ENCODE measurements around the gene TMEM170B.

The TMEM170B gene

DNA sequence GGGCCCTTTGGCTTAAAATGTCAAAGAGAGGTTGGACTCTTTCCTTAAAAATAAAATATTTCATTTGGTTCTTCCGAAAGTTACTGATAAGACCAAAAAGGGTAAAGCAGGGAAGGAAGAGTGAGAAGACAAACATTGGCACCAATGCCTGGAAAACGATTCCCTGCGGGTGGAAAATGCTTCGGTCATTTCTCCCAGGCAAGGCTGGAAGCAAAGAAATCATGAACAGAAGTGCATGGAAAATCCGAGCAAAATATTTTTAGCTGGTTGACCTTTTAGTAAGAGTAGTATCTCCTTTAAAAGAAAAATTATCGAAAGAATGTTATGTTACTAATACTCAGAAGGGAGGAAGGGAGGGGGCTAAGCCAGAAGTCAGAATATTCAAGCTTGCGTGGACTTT, 62.7 kb downstream of the TMEM170B start:
- Histone ChIP-seq H3K9ac (ENCODE audit: low read length) (no peak overlapping the region), H2BK120ac (ENCODE audit: insufficient read depth, low read length, poor library complexity) (peak overlapping the region; percentile 85), H3K4ac (ENCODE audit: low read depth, low read length) (no peak overlapping the region), H3K9me3 (ENCODE audit: insufficient read depth, low read depth, low read length) (no peaks in the 10 kb centered on the region), H3K4me1 (ENCODE audit: control insufficient read depth in 1 of 2, insufficient read depth in 2 of 2, low read length in 2 of 2) (peaks cover 24 to 33% of the 10 kb centered on the region in 2 experiments), H2BK5ac (ENCODE audit: low read depth, low read length, poor library complexity) (peak overlapping the region; percentile 79), H3K79me1 (ENCODE audit: low read length) (peaks cover 35% of the 10 kb centered on the region), H3K4me2 (ENCODE audit: low read length) (no peak overlapping the region), H3K18ac (ENCODE audit: low read length) (no peak overlapping the region), H4K12ac (ENCODE audit: low read depth, low read length) (no peak overlapping the region), H3K36me3 (ENCODE audit: control insufficient read depth in 1 of 2, insufficient read depth in 2 of 2, low read length in 2 of 2) (no peaks in the 10 kb centered on the region), H3K23ac (ENCODE audit: low read length) (no peak overlapping the region), H3K4me3 (ENCODE audit: low read depth, low read length) (no peak overlapping the region), H3K27me3 (ENCODE audit: insufficient read depth, low read length) (no peaks in the 10 kb centered on the region), H4K91ac (ENCODE audit: low read depth, low read length) (peak overlapping the region; percentile 71), H3K79me2 (ENCODE audit: control insufficient read depth, insufficient read depth, low read length, poor library complexity) (peaks cover 2% of the 10 kb centered on the region), H3K27ac (ENCODE audit: low read depth, low read length) (no peak overlapping the region), H3K14ac (ENCODE audit: low read length) (peak overlapping the region; percentile 30), H2AFZ (ENCODE audit: insufficient read depth, low read length, poor library complexity) (no peak overlapping the region), H2AK5ac (ENCODE audit: low read length) (peak overlapping the region; percentile 43), H4K8ac (ENCODE audit: low read depth, low read length) (peak overlapping the region; percentile 8), H2BK12ac (ENCODE audit: low read length) (peak overlapping the region; percentile 34)
- no CpG with 5 or more reads among the region's 7 CpGs for WGBS (ENCODE audit: extremely low coverage, insufficient coverage, insufficient read length)
- no peak for DNase-seq

- no CpG with 5 or more reads among the region's 7 CpGs for WGBS (ENCODE audit: extremely low coverage, insufficient coverage, insufficient read length)
These were observed 64.4 kb downstream of the TMEM170B start for GRCh38 chr6:11601776-11602605.

GRCh38 chr6:11604215-11604614, 66.7 kb downstream of the TMEM170B start:
- Histone ChIP-seq H4K8ac (ENCODE audit: low read depth, low read length) (no peak overlapping the region), H2BK12ac (ENCODE audit: low read length) (peak overlapping the region; percentile 75), H3K36me3 (ENCODE audit: control insufficient read depth in 1 of 2, insufficient read depth in 2 of 2, low read length in 2 of 2) (no peaks in the 10 kb centered on the region), H3K79me2 (ENCODE audit: control insufficient read depth, insufficient read depth, low read length, poor library complexity) (peaks cover 2% of the 10 kb centered on the region), H3K4me1 (ENCODE audit: control insufficient read depth in 1 of 2, insufficient read depth in 2 of 2, low read length in 2 of 2) (peaks cover 24 to 32% of the 10 kb centered on the region in 2 experiments), H3K27me3 (ENCODE audit: insufficient read depth, low read length) (no peaks in the 10 kb centered on the region), H3K14ac (ENCODE audit: low read length) (peak overlapping the region; percentile 22), H3K4me2 (ENCODE audit: low read length) (no peak overlapping the region), H3K4me3 (ENCODE audit: low read depth, low read length) (no peak overlapping the region), H2AK5ac (ENCODE audit: low read length) (peak overlapping the region; percentile 87), H3K4ac (ENCODE audit: low read depth, low read length) (no peak overlapping the region), H2BK5ac (ENCODE audit: low read depth, low read length, poor library complexity) (peak overlapping the region; percentile 19), H3K23ac (ENCODE audit: low read length) (no peak overlapping the region), H3K79me1 (ENCODE audit: low read length) (peaks cover 40% of the 10 kb centered on the region), H4K12ac (ENCODE audit: low read depth, low read length) (no peak overlapping the region), H3K9ac (ENCODE audit: low read length) (peak overlapping the region; percentile 33), H3K27ac (ENCODE audit: low read depth, low read length) (no peak overlapping the region), H3K18ac (ENCODE audit: low read length) (no peak overlapping the region), H4K91ac (ENCODE audit: low read depth, low read length) (peak overlapping the region; percentile 51), H2AFZ (ENCODE audit: insufficient read depth, low read length, poor library complexity) (no peak overlapping the region), H2BK120ac (ENCODE audit: insufficient read depth, low read length, poor library complexity) (no peak overlapping the region), H3K9me3 (ENCODE audit: insufficient read depth, low read depth, low read length) (peaks cover 1% of the 10 kb centered on the region)
- DNase-seq, result no peak
- no CpG with 5 or more reads among the region's 3 CpGs for WGBS (ENCODE audit: extremely low coverage, insufficient coverage, insufficient read length)

More at GRCh38 chr6:11601776-11602605, 64.4 kb downstream of the TMEM170B start:
- Histone ChIP-seq H3K14ac (ENCODE audit: low read length) (no peak overlapping the region), H3K36me3 (ENCODE audit: control insufficient read depth in 1 of 2, insufficient read depth in 2 of 2, low read length in 2 of 2) (no peaks in the 10 kb centered on the region), H3K9ac (ENCODE audit: low read length) (no peak overlapping the region), H2BK5ac (ENCODE audit: low read depth, low read length, poor library complexity) (peak overlapping the region; percentile 80), H3K4me2 (ENCODE audit: low read length) (no peak overlapping the region), H4K12ac (ENCODE audit: low read depth, low read length) (no peak overlapping the region), H3K4ac (ENCODE audit: low read depth, low read length) (no peak overlapping the region), H2AFZ (ENCODE audit: insufficient read depth, low read length, poor library complexity) (no peak overlapping the region), H3K23ac (ENCODE audit: low read length) (no peak overlapping the region), H4K91ac (ENCODE audit: low read depth, low read length) (peak overlapping the region; percentile 84), H3K79me2 (ENCODE audit: control insufficient read depth, insufficient read depth, low read length, poor library complexity) (peaks cover 2% of the 10 kb centered on the region), H3K4me3 (ENCODE audit: low read depth, low read length) (no peak overlapping the region), H3K4me1 (ENCODE audit: control insufficient read depth in 1 of 2, insufficient read depth in 2 of 2, low read length in 2 of 2) (peaks cover 24 to 30% of the 10 kb centered on the region in 2 experiments), H3K27me3 (ENCODE audit: insufficient read depth, low read length) (no peaks in the 10 kb centered on the region), H3K79me1 (ENCODE audit: low read length) (peaks cover 38% of the 10 kb centered on the region), H2AK5ac (ENCODE audit: low read length) (no peak overlapping the region), H3K27ac (ENCODE audit: low read depth, low read length) (peak overlapping the region; percentile 67), H3K18ac (ENCODE audit: low read length) (no peak overlapping the region), H2BK120ac (ENCODE audit: insufficient read depth, low read length, poor library complexity) (peak overlapping the region; percentile 23), H4K8ac (ENCODE audit: low read depth, low read length) (no peak overlapping the region), H3K9me3 (ENCODE audit: insufficient read depth, low read depth, low read length) (no peaks in the 10 kb centered on the region), H2BK12ac (ENCODE audit: low read length) (no peak overlapping the region)
- DNase-seq, result peak in 1 of 2 donors; percentile 54

GRCh38 chr6:11604836-11605506, 67.4 kb downstream of the TMEM170B start:
- Histone ChIP-seq H3K4ac (ENCODE audit: low read depth, low read length) (no peak overlapping the region), H2AK5ac (ENCODE audit: low read length) (peak overlapping the region; percentile 28), H3K9ac (ENCODE audit: low read length) (no peak overlapping the region), H3K4me3 (ENCODE audit: low read depth, low read length) (no peak overlapping the region), H3K79me1 (ENCODE audit: low read length) (peaks cover 34% of the 10 kb centered on the region), H2BK12ac (ENCODE audit: low read length) (peak overlapping the region; percentile 83), H2AFZ (ENCODE audit: insufficient read depth, low read length, poor library complexity) (no peak overlapping the region), H3K27me3 (ENCODE audit: insufficient read depth, low read length) (no peaks in the 10 kb centered on the region), H3K4me1 (ENCODE audit: control insufficient read depth in 1 of 2, insufficient read depth in 2 of 2, low read length in 2 of 2) (peaks cover 17 to 31% of the 10 kb centered on the region in 2 experiments), H3K18ac (ENCODE audit: low read length) (no peak overlapping the region), H4K12ac (ENCODE audit: low read depth, low read length) (no peak overlapping the region), H3K4me2 (ENCODE audit: low read length) (no peak overlapping the region), H3K9me3 (ENCODE audit: insufficient read depth, low read depth, low read length) (peaks cover 1% of the 10 kb centered on the region), H3K36me3 (ENCODE audit: control insufficient read depth in 1 of 2, insufficient read depth in 2 of 2, low read length in 2 of 2) (no peaks in the 10 kb centered on the region), H3K14ac (ENCODE audit: low read length) (no peak overlapping the region), H2BK5ac (ENCODE audit: low read depth, low read length, poor library complexity) (no peak overlapping the region), H2BK120ac (ENCODE audit: insufficient read depth, low read length, poor library complexity) (peak overlapping the region; percentile 59), H3K23ac (ENCODE audit: low read length) (no peak overlapping the region), H3K79me2 (ENCODE audit: control insufficient read depth, insufficient read depth, low read length, poor library complexity) (peaks cover 2% of the 10 kb centered on the region), H4K91ac (ENCODE audit: low read depth, low read length) (peak overlapping the region; percentile 54), H4K8ac (ENCODE audit: low read depth, low read length) (peak overlapping the region; percentile 25), H3K27ac (ENCODE audit: low read depth, low read length) (no peak overlapping the region)
- WGBS (ENCODE audit: extremely low coverage, insufficient coverage, insufficient read length), result 87% methylated on average over 3 of the region's 5 CpGs
- DNase-seq, result no peak

All from trophoblast cell (in vitro differentiated cells and primary cell).